Fibroblast of lung (primary cell): ENCODE results near the gene ZNF185. TPM values are rescaled to one million over a fixed set of nuclear protein-coding genes. Genes with fewer than 3 reads are reported as not detected.

Experiments used
- DNase-seq, 2 donors: peaks; one replicate each; pipeline versions ENCODE4 v3.0.0 to v3.0.0-alpha.2; 2010; ENCODE audit warnings: low read depth in 2 of 2
- H2AFZ ChIP-seq: 2 replicates; pipeline ENCODE4 v1.5.1; 2012; ENCODE audit warnings: low read length, control low read depth, inconsistent platforms
- H3K27ac ChIP-seq: 2 replicates; pipeline ENCODE4 v1.5.1; 2011; ENCODE audit warnings: low read length, control low read depth; ENCODE audit not compliant: insufficient read depth
- H3K27me3 ChIP-seq: 2 replicates; pipeline ENCODE4 v1.5.1; 2011; ENCODE audit warnings: mild to moderate bottlenecking, low read length; ENCODE audit not compliant: control insufficient read depth, insufficient read depth
- H3K36me3 ChIP-seq: 2 replicates; pipeline ENCODE4 v1.5.1; 2011; ENCODE audit warnings: low read length; ENCODE audit not compliant: control insufficient read depth, insufficient read depth
- H3K4me1 ChIP-seq: 2 replicates; pipeline ENCODE4 v1.5.1; 2011; ENCODE audit warnings: low read length; ENCODE audit not compliant: control insufficient read depth, insufficient read depth; ENCODE audit errors: extremely low read depth
- H3K4me2 ChIP-seq: 2 replicates; pipeline ENCODE4 v1.5.1; 2011; ENCODE audit warnings: low read length, control low read depth; ENCODE audit not compliant: insufficient read depth; ENCODE audit errors: extremely low read depth
- H3K4me3 ChIP-seq, 4 experiments: fragments of 200-600 bp in 1 of 4; sonication (generic) in 1 of 4; replicated peaks in 1 of 4; 2 replicates each; pipeline ENCODE4 v1.5.1; 2011 to 2016; ENCODE audit warnings: low read length in 4 of 4, low read depth in 3 of 4, mild to moderate bottlenecking in 3 of 4, control low read depth in 2 of 4, inconsistent platforms in 1 of 4, mixed read lengths in 1 of 4; ENCODE audit not compliant: insufficient read depth in 1 of 4; ENCODE audit errors: control extremely low read depth in 1 of 4
- H3K79me2 ChIP-seq: 2 replicates; pipeline ENCODE4 v1.5.1; 2012; ENCODE audit warnings: mild to moderate bottlenecking, low read length, inconsistent platforms; ENCODE audit not compliant: control insufficient read depth, insufficient read depth
- H3K9ac ChIP-seq: 2 replicates; pipeline ENCODE4 v1.5.1; 2011; ENCODE audit warnings: mild to moderate bottlenecking, low read length, control low read depth; ENCODE audit not compliant: insufficient read depth
- H3K9me3 ChIP-seq: 2 replicates; pipeline ENCODE4 v1.5.1; 2012; ENCODE audit warnings: low read depth, low read length; ENCODE audit not compliant: control insufficient read depth, insufficient read depth
- H4K20me1 ChIP-seq: 2 replicates; pipeline ENCODE4 v1.5.1; 2011; ENCODE audit warnings: low read length; ENCODE audit not compliant: control insufficient read depth, insufficient read depth; ENCODE audit errors: extremely low read depth
- EZH2 ChIP-seq: IDR thresholded peaks from 2 replicates; pipeline ENCODE4 v1.5.1; 2012; ENCODE audit warnings: low read length, control low read depth, mild to moderate bottlenecking; ENCODE audit errors: missing control alignments
- polyA plus RNA-seq, 2 donors: library from polyadenylated mRNA; depleted of rRNA in 1 of 2; stranded (reverse) in 1 of 2; unstranded in 1 of 2; fragments of >200 nt; gene quantifications; 2 replicates each; pipeline ENCODE4 v1.2.1, GENCODE V29; 2011 to 2012; ENCODE audit warnings: missing spikeins in 1 of 2
- total RNA-seq: library from RNA; depleted of rRNA; stranded (reverse); fragments of >200 nt; gene quantifications from 2 replicates; pipeline ENCODE4 v1.2.1, GENCODE V29; 2014
- TF ChIP-seq, protein P1 (sequence below), 2 donors: IDR thresholded peaks in 1 of 2; conservative IDR thresholded peaks in 1 of 2; 1 replicate in 1 of 2; 2 replicates in 1 of 2; pipeline ENCODE4 v1.5.1; 2011 to 2012; ENCODE audit warnings: low read length in 2 of 2, control low read depth in 1 of 2, inconsistent platforms in 1 of 2, low read depth in 1 of 2, mild to moderate bottlenecking in 1 of 2

Gene ZNF185
- total and polyA plus RNA-seq, 2 donors (not counting 1 experiment from before 2014, with no cell fraction given), result 0.66 to 4.2 TPM

DNA sequence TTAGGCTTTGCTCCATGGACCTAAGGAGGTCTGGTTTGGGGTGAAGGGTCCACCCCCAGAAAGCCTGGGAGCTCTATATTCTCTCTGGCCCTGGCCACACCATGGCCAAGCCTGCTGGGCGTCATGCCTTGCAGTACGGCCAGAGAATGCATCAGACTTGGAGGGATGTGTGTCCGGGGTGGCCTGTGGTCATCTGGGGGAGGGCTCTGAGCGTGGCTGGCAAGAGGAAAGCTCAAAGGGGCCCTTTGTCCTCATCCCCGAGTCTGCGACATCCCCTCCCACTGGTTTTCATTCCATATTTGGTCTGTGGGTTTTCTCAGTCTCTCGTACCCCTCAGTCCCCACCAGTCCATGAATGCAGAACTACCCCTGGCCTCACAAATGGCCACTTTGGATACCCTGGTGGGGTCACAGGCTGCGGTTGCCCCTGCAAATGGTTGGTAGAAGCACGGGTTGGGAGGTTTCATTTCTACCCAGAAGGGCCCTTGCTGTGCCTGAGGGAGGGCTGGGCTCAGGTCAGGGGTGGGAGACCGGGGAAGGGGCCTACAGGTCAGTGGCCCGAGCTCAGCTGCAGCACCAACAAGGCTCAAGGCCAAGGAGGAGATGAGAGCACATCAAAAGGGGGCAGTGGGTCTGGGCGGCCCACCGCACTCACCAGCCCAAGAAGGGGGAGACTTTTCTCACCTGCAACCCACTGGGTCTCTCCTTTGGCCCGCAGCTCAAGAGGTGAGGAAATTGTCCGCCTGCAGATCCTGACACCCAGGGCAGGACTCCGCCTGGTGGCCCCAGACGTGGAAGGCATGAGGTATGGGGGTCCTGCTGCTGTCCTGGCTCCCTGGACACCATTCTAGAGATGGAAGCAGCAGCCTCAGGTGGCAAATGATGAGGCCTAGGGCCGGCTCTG is 30.2 kb downstream of the ZNF185 start:
- H4K20me1 ChIP-seq, result no peaks in the 10 kb centered on the region
- H3K36me3 ChIP-seq, result no peaks in the 10 kb centered on the region
- H3K27ac ChIP-seq, result no peak overlapping the region
- DNase-seq, result no peak
- no peak overlapping the region for H2AFZ ChIP-seq
- no peaks in the 10 kb centered on the region for H3K27me3 ChIP-seq
- no peaks in the 10 kb centered on the region for H3K9me3 ChIP-seq
- H3K4me1 ChIP-seq, result no peaks in the 10 kb centered on the region
- H3K9ac ChIP-seq, result no peak overlapping the region
- no peaks in the 10 kb centered on the region for H3K79me2 ChIP-seq
- H3K4me3 ChIP-seq, result no peak overlapping the region
- TF ChIP-seq, protein P1, sequence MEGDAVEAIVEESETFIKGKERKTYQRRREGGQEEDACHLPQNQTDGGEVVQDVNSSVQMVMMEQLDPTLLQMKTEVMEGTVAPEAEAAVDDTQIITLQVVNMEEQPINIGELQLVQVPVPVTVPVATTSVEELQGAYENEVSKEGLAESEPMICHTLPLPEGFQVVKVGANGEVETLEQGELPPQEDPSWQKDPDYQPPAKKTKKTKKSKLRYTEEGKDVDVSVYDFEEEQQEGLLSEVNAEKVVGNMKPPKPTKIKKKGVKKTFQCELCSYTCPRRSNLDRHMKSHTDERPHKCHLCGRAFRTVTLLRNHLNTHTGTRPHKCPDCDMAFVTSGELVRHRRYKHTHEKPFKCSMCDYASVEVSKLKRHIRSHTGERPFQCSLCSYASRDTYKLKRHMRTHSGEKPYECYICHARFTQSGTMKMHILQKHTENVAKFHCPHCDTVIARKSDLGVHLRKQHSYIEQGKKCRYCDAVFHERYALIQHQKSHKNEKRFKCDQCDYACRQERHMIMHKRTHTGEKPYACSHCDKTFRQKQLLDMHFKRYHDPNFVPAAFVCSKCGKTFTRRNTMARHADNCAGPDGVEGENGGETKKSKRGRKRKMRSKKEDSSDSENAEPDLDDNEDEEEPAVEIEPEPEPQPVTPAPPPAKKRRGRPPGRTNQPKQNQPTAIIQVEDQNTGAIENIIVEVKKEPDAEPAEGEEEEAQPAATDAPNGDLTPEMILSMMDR (conservative IDR thresholded peaks at IDR 0.05 in 1 of 2, IDR thresholded peaks at IDR 0.05 in 1 of 2; ENCODE audit: low read depth in 1 of 2, low read length in 2 of 2), result no peak
- TF ChIP-seq EZH2, result no peak
- H3K4me2 ChIP-seq, result no peak overlapping the region

GRCh38 chrX:152928761-152929400 is 31.0 kb downstream of the ZNF185 start:
- Histone ChIP-seq H3K27ac (no peak overlapping the region), H4K20me1 (no peaks in the 10 kb centered on the region), H3K36me3 (no peaks in the 10 kb centered on the region), H3K4me3 (no peak overlapping the region), H3K4me1 (no peaks in the 10 kb centered on the region), H3K9ac (no peak overlapping the region), H3K9me3 (no peaks in the 10 kb centered on the region), H2AFZ (no peak overlapping the region), H3K27me3 (no peaks in the 10 kb centered on the region), H3K79me2 (no peaks in the 10 kb centered on the region), H3K4me2 (no peak overlapping the region)
- no peak for DNase-seq
- no peak for TF ChIP-seq EZH2
- TF ChIP-seq, protein P1 (conservative IDR thresholded peaks at IDR 0.05 in 1 of 2, IDR thresholded peaks at IDR 0.05 in 1 of 2; ENCODE audit: low read depth in 1 of 2, low read length in 2 of 2), result no peak

DNA sequence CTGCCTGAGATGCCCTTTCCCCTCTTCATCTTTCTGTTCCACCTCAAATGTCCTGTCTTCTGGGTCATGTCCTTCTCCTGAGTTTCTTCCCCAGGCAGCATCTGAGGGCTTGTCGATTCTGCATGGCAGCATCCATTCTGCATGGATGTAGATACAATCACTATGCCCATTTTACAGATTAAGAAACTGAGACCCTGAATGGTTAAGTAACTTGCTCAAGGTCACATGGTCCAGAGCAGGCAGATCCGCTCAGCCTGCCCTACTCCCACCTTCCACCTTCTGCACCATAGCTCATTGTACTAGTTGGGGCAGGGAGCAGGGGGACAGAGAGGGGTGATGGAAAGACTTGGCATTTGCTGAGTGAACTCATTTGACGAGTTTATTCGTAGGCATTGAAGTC is 32.0 kb downstream of the ZNF185 start:
- no peak overlapping the region for H2AFZ ChIP-seq
- no peak overlapping the region for H3K27ac ChIP-seq
- no peak for TF ChIP-seq EZH2
- TF ChIP-seq, protein P1 (conservative IDR thresholded peaks at IDR 0.05 in 1 of 2, IDR thresholded peaks at IDR 0.05 in 1 of 2; ENCODE audit: low read depth in 1 of 2, low read length in 2 of 2), result no peak
- H3K9me3 ChIP-seq, result no peaks in the 10 kb centered on the region
- no peak for DNase-seq
- H3K4me3 ChIP-seq, result no peak overlapping the region
- no peaks in the 10 kb centered on the region for H3K27me3 ChIP-seq
- H4K20me1 ChIP-seq, result no peaks in the 10 kb centered on the region
- H3K4me2 ChIP-seq, result no peak overlapping the region
- H3K9ac ChIP-seq, result no peak overlapping the region
- no peaks in the 10 kb centered on the region for H3K4me1 ChIP-seq
- H3K36me3 ChIP-seq, result no peaks in the 10 kb centered on the region
- no peaks in the 10 kb centered on the region for H3K79me2 ChIP-seq
